HFFc6 (cell line): ENCODE measurements around the gene PSENEN. TPM values are rescaled to one million over a fixed set of nuclear protein-coding genes. Genes with fewer than 3 reads are reported as not detected.

Experiments
- DNase-seq: peaks from one replicate; pipeline ENCODE4 v3.0.0-alpha.2; 2018
- H3K27ac Mint-ChIP-seq: 2 replicates; pipeline ENCODE4 v1.8.0; 2020; ENCODE audit warnings: mild to moderate bottlenecking, mixed read lengths
- H3K27me3 Mint-ChIP-seq: 2 replicates; pipeline ENCODE4 v1.8.0; 2021; ENCODE audit warnings: mild to moderate bottlenecking, moderate library complexity, mixed read lengths; ENCODE audit not compliant: insufficient read depth
- H3K36me3 Mint-ChIP-seq: 2 replicates; pipeline ENCODE4 v1.8.0; 2021; ENCODE audit warnings: low read depth, mixed read lengths
- H3K4me1 Mint-ChIP-seq: 2 replicates; pipeline ENCODE4 v1.8.0; 2020; ENCODE audit warnings: low read depth, mixed read lengths
- H3K4me3 Mint-ChIP-seq: 2 replicates; pipeline ENCODE4 v1.8.0; 2020; ENCODE audit warnings: mild to moderate bottlenecking, moderate library complexity, mixed read lengths
- H3K9me3 Mint-ChIP-seq: 2 replicates; pipeline ENCODE4 v1.8.0; 2020; ENCODE audit warnings: mild to moderate bottlenecking, mixed read lengths
- total RNA-seq, 6 experiments: library from RNA; stranded (reverse); fragmentation: NEBNext Ultra II Directional; extraction: Animal tissue kit (Norgen Biotek cat#: 25700); gene quantifications; 2 replicates in 1 of 6; 3 replicates in 5 of 6; pipeline ENCODE4 v1.2.3, GENCODE V29; 2021
- TF ChIP-seq, protein P1 (sequence below): fragments of 200-600 bp; sonication (generic); IDR thresholded peaks from 2 replicates; pipeline ENCODE4 v1.5.0; 2021; ENCODE audit warnings: antibody characterized with exemption, mild to moderate bottlenecking

Gene PSENEN
- total RNA-seq, 6 experiments from 2014 or later: 68.2 to 86.6 (median 74.9) TPM

DNA sequence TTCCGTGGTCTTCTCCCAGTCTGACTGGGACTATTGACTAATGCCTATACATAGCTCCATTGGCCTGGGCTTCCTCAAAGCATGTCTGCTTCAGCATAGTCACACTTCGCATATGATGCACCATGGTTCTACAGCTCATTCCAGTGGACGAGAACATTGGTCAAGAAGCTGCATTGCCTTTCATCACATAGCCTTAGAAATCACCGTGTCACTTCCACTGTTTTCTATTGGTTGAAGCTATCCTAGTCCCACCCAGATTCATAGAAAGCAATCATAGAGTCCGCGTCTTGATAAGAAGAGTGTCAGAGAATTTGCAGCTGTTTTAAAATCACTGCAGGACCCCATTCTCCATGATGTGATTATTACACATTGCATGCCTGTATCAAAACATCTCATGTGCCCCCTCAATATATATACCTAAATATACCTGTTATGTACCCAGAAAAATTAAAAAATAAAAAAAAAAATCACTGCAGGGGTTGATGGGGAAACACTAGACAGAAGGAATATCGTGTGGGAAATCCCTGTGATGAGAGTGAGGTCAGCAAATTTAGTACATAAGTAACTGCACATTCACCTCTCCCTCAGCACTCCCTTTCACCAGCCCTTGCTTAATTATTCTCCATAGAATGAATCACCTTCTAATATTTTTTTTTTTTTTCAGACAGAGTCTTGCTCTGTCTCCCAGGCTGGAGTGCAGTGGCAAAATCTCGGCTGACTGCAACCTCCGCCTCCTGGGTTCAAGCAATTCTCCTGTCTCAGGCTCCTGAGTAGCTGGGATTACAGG lies 27.8 kb downstream of the PSENEN start:
- Mint-ChIP-seq H3K36me3 (peaks cover 7% of the 10 kb centered on the region), H3K4me1 (peaks cover 22% of the 10 kb centered on the region), H3K27ac (no peak overlapping the region), H3K4me3 (no peak overlapping the region), H3K9me3 (no peaks in the 10 kb centered on the region), H3K27me3 (peaks cover 2% of the 10 kb centered on the region)
- DNase-seq: no peak
- TF ChIP-seq, protein P1, sequence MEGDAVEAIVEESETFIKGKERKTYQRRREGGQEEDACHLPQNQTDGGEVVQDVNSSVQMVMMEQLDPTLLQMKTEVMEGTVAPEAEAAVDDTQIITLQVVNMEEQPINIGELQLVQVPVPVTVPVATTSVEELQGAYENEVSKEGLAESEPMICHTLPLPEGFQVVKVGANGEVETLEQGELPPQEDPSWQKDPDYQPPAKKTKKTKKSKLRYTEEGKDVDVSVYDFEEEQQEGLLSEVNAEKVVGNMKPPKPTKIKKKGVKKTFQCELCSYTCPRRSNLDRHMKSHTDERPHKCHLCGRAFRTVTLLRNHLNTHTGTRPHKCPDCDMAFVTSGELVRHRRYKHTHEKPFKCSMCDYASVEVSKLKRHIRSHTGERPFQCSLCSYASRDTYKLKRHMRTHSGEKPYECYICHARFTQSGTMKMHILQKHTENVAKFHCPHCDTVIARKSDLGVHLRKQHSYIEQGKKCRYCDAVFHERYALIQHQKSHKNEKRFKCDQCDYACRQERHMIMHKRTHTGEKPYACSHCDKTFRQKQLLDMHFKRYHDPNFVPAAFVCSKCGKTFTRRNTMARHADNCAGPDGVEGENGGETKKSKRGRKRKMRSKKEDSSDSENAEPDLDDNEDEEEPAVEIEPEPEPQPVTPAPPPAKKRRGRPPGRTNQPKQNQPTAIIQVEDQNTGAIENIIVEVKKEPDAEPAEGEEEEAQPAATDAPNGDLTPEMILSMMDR: no peak

GRCh38 chr19:35774274-35775045 lies 29.0 kb downstream of the PSENEN start:
- TF ChIP-seq, protein P1: no peak
- no peak for DNase-seq
- Mint-ChIP-seq H3K4me1 (peaks cover 22% of the 10 kb centered on the region), H3K27me3 (no peaks in the 10 kb centered on the region; the same call in none of the 2 replicates), H3K36me3 (no peaks in the 10 kb centered on the region; the same call in 1 of the 2 replicates), H3K4me3 (peak overlapping the region; percentile 88), H3K27ac (no peak overlapping the region), H3K9me3 (no peaks in the 10 kb centered on the region)

- H3K4me1 Mint-ChIP-seq: peaks cover 22% of the 10 kb centered on the region
- no peak overlapping the region for H3K27ac Mint-ChIP-seq
- DNase-seq: no peak
- H3K9me3 Mint-ChIP-seq: no peaks in the 10 kb centered on the region
- TF ChIP-seq, protein P1: no peak
- H3K36me3 Mint-ChIP-seq: no peaks in the 10 kb centered on the region; the same call in 1 of the 2 replicates
- H3K4me3 Mint-ChIP-seq: peak overlapping the region; percentile 88
- no peaks in the 10 kb centered on the region; the same call in 1 of the 2 replicates for H3K27me3 Mint-ChIP-seq
Observed at GRCh38 chr19:35775046-35775297, 29.5 kb downstream of the PSENEN start.

- TF ChIP-seq, protein P1: no peak
- Mint-ChIP-seq H3K9me3 (no peaks in the 10 kb centered on the region), H3K4me1 (peaks cover 22% of the 10 kb centered on the region), H3K36me3 (no peaks in the 10 kb centered on the region), H3K27me3 (no peaks in the 10 kb centered on the region; the same call in 1 of the 2 replicates), H3K4me3 (peak within 1 kb of the TSS; percentile 88), H3K27ac (peak within 1 kb of the TSS; percentile 36)
- peak; percentile 95 for DNase-seq
Observed at GRCh38 chr19:35775298-35776101, 30.0 kb downstream of the PSENEN start, which contains the start of gene ARHGAP33. Gene ARHGAP33 (plus strand): TSS chr19:35775564. CDS start chr19:35775659, 95 bp downstream.

DNA sequence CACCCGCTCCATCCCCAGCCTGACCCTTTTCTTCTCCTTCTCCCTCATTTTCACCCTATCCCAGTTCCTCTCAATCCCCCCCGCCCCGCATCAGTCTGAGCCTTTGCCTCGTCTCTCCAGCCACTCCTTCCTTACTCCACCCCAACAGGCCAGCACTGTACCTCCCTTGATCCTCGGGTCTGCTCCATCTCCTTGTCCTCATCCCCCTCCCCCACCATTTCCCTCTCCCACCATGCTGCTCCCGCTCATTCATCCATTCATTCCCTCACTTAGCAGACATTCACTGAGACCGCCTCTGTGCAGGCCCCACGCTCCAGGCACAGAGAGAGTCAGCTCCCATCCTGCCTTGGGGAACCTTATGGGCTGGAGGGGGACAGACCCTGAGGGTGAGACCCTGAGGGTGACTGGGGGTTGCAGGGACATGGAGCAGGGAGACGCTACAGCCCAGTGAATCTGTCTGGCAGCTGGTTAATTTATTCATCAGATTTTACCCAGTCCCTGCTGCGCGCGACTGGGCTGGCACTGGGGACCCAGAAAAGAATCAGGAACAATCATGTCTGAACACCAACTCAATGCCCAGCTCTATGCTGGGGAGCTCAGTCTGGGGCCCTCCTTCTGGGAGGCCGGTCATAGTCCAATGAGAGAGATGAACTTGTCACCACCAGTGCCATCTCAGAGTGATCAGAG lies 30.8 kb downstream of the PSENEN start:
- Mint-ChIP-seq H3K4me1 (peaks cover 22% of the 10 kb centered on the region), H3K27ac (peak overlapping the region; percentile 36), H3K9me3 (no peaks in the 10 kb centered on the region), H3K4me3 (peak overlapping the region; percentile 88), H3K27me3 (no peaks in the 10 kb centered on the region; the same call in 1 of the 2 replicates), H3K36me3 (peaks cover 2% of the 10 kb centered on the region)
- TF ChIP-seq, protein P1: no peak
- no peak for DNase-seq
